H1 (cell line): ENCODE data around the gene AIFM3. TPM values are rescaled to one million over a fixed set of nuclear protein-coding genes. Genes with fewer than 3 reads are reported as not detected.

Experiments
- CTCF ChIA-PET: fragments of 300-600 bp; sonication (Branson Sonifier 250); formaldehyde crosslinking; loops from one replicate; lab custom pipeline; 2021; ENCODE audit not compliant: partially characterized antibody; lab: Charles Lee
- POLR2A ChIA-PET: fragments of 300-600 bp; sonication (Branson Sonifier 250); formaldehyde crosslinking; loops from one replicate; lab custom pipeline; 2021; ENCODE audit warnings: inconsistent platforms; ENCODE audit not compliant: partially characterized antibody; lab: Charles Lee
- DNase-seq, 2 experiments: peaks; one replicate each; pipeline versions ENCODE4 v3.0.0 to v3.0.0-alpha.2; 2010 to 2022; ENCODE audit warnings: low spot score in 2 of 2, low read depth in 1 of 2, mixed read lengths in 1 of 2
- FAIRE-seq: peaks from 2 replicates; lab custom pipeline; 2011; peaks lifted over from hg19 to GRCh38; lab: Jason Lieb, UNC
- H2AFZ ChIP-seq: 2 replicates; pipeline ENCODE4 v1.8.1; 2012; ENCODE audit warnings: low read length, inconsistent platforms
- H2AK5ac ChIP-seq: 2 replicates; pipeline ENCODE4 v1.6.1; 2013; ENCODE audit warnings: low read depth, low read length
- H2BK120ac ChIP-seq: replicated peaks from 2 replicates; pipeline ENCODE3; 2013; ENCODE audit warnings: low read depth, low read length, inconsistent platforms
- H2BK12ac ChIP-seq: 2 replicates; pipeline ENCODE4 v1.6.1; 2013; ENCODE audit warnings: low read depth, low read length
- H2BK15ac ChIP-seq: 2 replicates; pipeline ENCODE4 v1.6.1; 2013; ENCODE audit warnings: low read length
- H2BK20ac ChIP-seq: 2 replicates; pipeline ENCODE4 v1.6.1; 2013; ENCODE audit warnings: low read length
- H2BK5ac ChIP-seq: 2 replicates; pipeline ENCODE4 v1.6.1; 2013; ENCODE audit warnings: low read depth, low read length
- H3K14ac ChIP-seq: 2 replicates; pipeline ENCODE4 v1.6.1; 2013; ENCODE audit warnings: inconsistent platforms; ENCODE audit not compliant: insufficient read length
- H3K18ac ChIP-seq: 2 replicates; pipeline ENCODE4 v1.6.1; 2013; ENCODE audit warnings: low read length; ENCODE audit errors: extremely low read depth
- H3K23ac ChIP-seq: 2 replicates; pipeline ENCODE4 v1.6.1; 2013; ENCODE audit warnings: inconsistent platforms; ENCODE audit not compliant: insufficient read length
- H3K23me2 ChIP-seq: 2 replicates; pipeline ENCODE4 v1.6.1; 2013; ENCODE audit warnings: low read depth, low read length
- H3K27ac ChIP-seq: 2 replicates; pipeline ENCODE4 v1.6.1; 2011; ENCODE audit warnings: low read depth, low read length, inconsistent platforms
- H3K27me3 ChIP-seq, 4 experiments: replicated peaks in 1 of 4; 1 replicate in 1 of 4; 2 replicates in 3 of 4; pipeline versions ENCODE4 v1.6.1 to v1.8.1; 2011 to 2013; ENCODE audit warnings: low read length in 3 of 4, mild to moderate bottlenecking in 3 of 4, inconsistent platforms in 2 of 4, mixed read lengths in 2 of 4, moderate library complexity in 1 of 4; ENCODE audit not compliant: control insufficient read depth in 3 of 4, insufficient read depth in 3 of 4; ENCODE audit errors: extremely low read depth in 1 of 4
- H3K36me3 ChIP-seq, 4 experiments: 2 replicates each; pipeline versions ENCODE4 v1.6.1 to v1.8.1; 2011 to 2013; ENCODE audit warnings: mild to moderate bottlenecking in 4 of 4, low read length in 3 of 4, moderate library complexity in 2 of 4, control low read depth in 1 of 4, inconsistent platforms in 1 of 4; ENCODE audit not compliant: insufficient read depth in 4 of 4, control insufficient read depth in 2 of 4
- H3K4ac ChIP-seq: replicated peaks from 2 replicates; pipeline ENCODE3; 2013; ENCODE audit warnings: low read length, low read depth, mixed read lengths, inconsistent platforms; ENCODE audit not compliant: insufficient read length
- H3K4me1 ChIP-seq, 4 experiments: replicated peaks in 1 of 4; 1 replicate in 1 of 4; 2 replicates in 3 of 4; pipeline versions ENCODE4 v1.6.1 to v1.8.1; 2011 to 2013; ENCODE audit warnings: low read length in 3 of 4, inconsistent platforms in 2 of 4, mixed read lengths in 1 of 4; ENCODE audit not compliant: insufficient read depth in 4 of 4, control insufficient read depth in 3 of 4
- H3K4me2 ChIP-seq, 2 experiments: 2 replicates each; pipeline versions ENCODE4 v1.6.1 to v1.8.1; 2011 to 2013; ENCODE audit warnings: low read depth in 2 of 2, low read length in 2 of 2, control low read depth in 1 of 2, inconsistent platforms in 1 of 2, mild to moderate bottlenecking in 1 of 2; ENCODE audit not compliant: insufficient read depth in 1 of 2
- H3K4me3 ChIP-seq, 4 experiments: fragments of 200-600, 300-600 bp in 1 of 4; sonication (generic), shearing (Covaris generic), sonication (Bioruptor Twin) in 1 of 4; 2 replicates each; pipeline versions ENCODE4 v1.5.1 to v1.8.1; 2011 to 2016; ENCODE audit warnings: low read length in 4 of 4, low read depth in 3 of 4, control low read depth in 2 of 4, inconsistent platforms in 2 of 4, mild to moderate bottlenecking in 2 of 4, mixed read lengths in 1 of 4, moderate library complexity in 1 of 4; ENCODE audit not compliant: insufficient read depth in 2 of 4; ENCODE audit errors: extremely low read depth in 1 of 4
- H3K56ac ChIP-seq: replicated peaks from 2 replicates; pipeline ENCODE3; 2013; ENCODE audit warnings: low read depth, mild to moderate bottlenecking, mixed read lengths, low read length, inconsistent platforms; ENCODE audit not compliant: insufficient read length
- H3K79me1 ChIP-seq: 2 replicates; pipeline ENCODE4 v1.6.1; 2013; ENCODE audit warnings: low read depth, low read length, control low read depth
- H3K79me2 ChIP-seq, 2 experiments: 2 replicates each; pipeline versions ENCODE4 v1.6.1 to v1.8.1; 2012 to 2013; ENCODE audit warnings: low read length in 2 of 2, mild to moderate bottlenecking in 2 of 2, inconsistent platforms in 1 of 2; ENCODE audit not compliant: insufficient read depth in 2 of 2, control insufficient read depth in 1 of 2
- H3K9ac ChIP-seq, 4 experiments: replicated peaks in 1 of 4; 1 replicate in 1 of 4; 2 replicates in 3 of 4; pipeline versions ENCODE4 v1.6.1 to v1.8.1; 2011 to 2013; ENCODE audit warnings: low read depth in 3 of 4, low read length in 3 of 4, control low read depth in 2 of 4, mild to moderate bottlenecking in 2 of 4, moderate library complexity in 2 of 4, inconsistent platforms in 1 of 4; ENCODE audit errors: extremely low read depth in 1 of 4
- H3K9me3 ChIP-seq, 2 experiments: 2 replicates each; pipeline versions ENCODE4 v1.6.1 to v1.8.1; 2012 to 2013; ENCODE audit warnings: mild to moderate bottlenecking in 2 of 2, moderate library complexity in 2 of 2, control low read depth in 1 of 2, inconsistent platforms in 1 of 2, low read depth in 1 of 2, low read length in 1 of 2, mixed read lengths in 1 of 2; ENCODE audit not compliant: insufficient read depth in 2 of 2
- H4K20me1 ChIP-seq, 2 experiments: replicated peaks in 1 of 2; 2 replicates each; pipeline versions ENCODE3 to v1.8.1; 2011 to 2013; ENCODE audit warnings: inconsistent platforms in 2 of 2, low read length in 2 of 2, mild to moderate bottlenecking in 1 of 2; ENCODE audit not compliant: insufficient read depth in 2 of 2, control insufficient read depth in 1 of 2
- H4K5ac ChIP-seq: 2 replicates; pipeline ENCODE4 v1.6.1; 2013; ENCODE audit warnings: low read length, low read depth, mixed read lengths, inconsistent platforms; ENCODE audit not compliant: insufficient read length
- H4K8ac ChIP-seq: 2 replicates; pipeline ENCODE4 v1.8.0; 2013; ENCODE audit warnings: mild to moderate bottlenecking, moderate library complexity, low read length, inconsistent platforms; ENCODE audit not compliant: insufficient read depth; ENCODE audit errors: extremely low read depth
- H4K91ac ChIP-seq: replicated peaks from 2 replicates; pipeline ENCODE3; 2013; ENCODE audit warnings: low read length, mixed read lengths, inconsistent platforms; ENCODE audit not compliant: insufficient read length
- ASH2L ChIP-seq: fragments of 200-600, 300-600 bp; sonication (generic); IDR thresholded peaks from one replicate; pipeline ENCODE4 v1.7.1; 2017; ENCODE audit warnings: low read length
- CHD2 ChIP-seq: IDR thresholded peaks from 2 replicates; pipeline ENCODE4 v1.6.1; 2012; ENCODE audit warnings: low read length, improper control_type of control experiment
- HDAC2 ChIP-seq, 2 experiments: fragments of 300-600 bp in 1 of 2; sonication (generic) in 1 of 2; IDR thresholded peaks; 2 replicates each; pipeline ENCODE4 v1.6.1; 2011 to 2012; ENCODE audit warnings: low read depth in 2 of 2, low read length in 2 of 2, mild to moderate bottlenecking in 2 of 2, moderate library complexity in 2 of 2, borderline replicate concordance in 1 of 2, inconsistent platforms in 1 of 2
- MAFK ChIP-seq: IDR thresholded peaks from 2 replicates; pipeline ENCODE4 v1.6.1; 2012; ENCODE audit warnings: low read depth, mild to moderate bottlenecking, improper control_type of control experiment, low read length
- WGBS, 2 experiments: shearing (Covaris generic) in 1 of 2; methylation state at CpG; one replicate each; pipeline versions ENCODE4 v1.1.6 to v1.1.7; 2013 to 2015; ENCODE audit warnings: low lambda C conversion rate in 2 of 2, mixed read lengths in 2 of 2, inconsistent platforms in 1 of 2, low coverage in 1 of 2, missing lambda C conversion rate in 1 of 2; ENCODE audit not compliant: insufficient replicate concordance in 2 of 2, insufficient coverage in 1 of 2, insufficient read length in 1 of 2; ENCODE audit errors: extremely low coverage in 1 of 2, missing lambda C conversion rate in 1 of 2; 5-methylcytosine and 5-hydroxymethylcytosine counted together
- polyA plus RNA-seq, 7 experiments: library from polyadenylated mRNA; depleted of rRNA in 3 of 7; stranded (reverse) in 5 of 7; unstranded in 2 of 7; fragments of >200 nt in 5 of 7; fragments of 200-250 nt in 2 of 7; gene quantifications; 1 replicate in 5 of 7; 2 replicates in 1 of 7; 4 replicates in 1 of 7; pipeline versions ENCODE4 v1.2.1 to v1.2.3, GENCODE V29; 2011 to 2013; ENCODE audit warnings: missing spikeins in 2 of 7, mixed read lengths in 2 of 7
- total RNA-seq: library from RNA; stranded (reverse); fragmentation: NEBNext Ultra II Directional; extraction: Animal tissue kit (Norgen Biotek cat#: 25700); gene quantifications from 2 replicates; pipeline ENCODE4 v1.2.1, GENCODE V29; 2021

Gene AIFM3
- total and polyA plus RNA-seq, 2 of the 8 experiments (the other 6 are each of a cell fraction or from before 2014, with no cell fraction given): 0.86 to 1.4 TPM

GRCh38 chr22:20920881-20921203, 46.2 kb upstream of the AIFM3 start:
- H3K9me3 ChIP-seq: no peaks in the 10 kb centered on the region
- no peak overlapping the region for H3K27ac ChIP-seq
- H3K9ac ChIP-seq: 0 out of 7 replicates have a peak overlapping the region, but pooled peaks of 1 of the 4 experiments have one; percentile 1
- no peaks in the 10 kb centered on the region for H3K27me3 ChIP-seq
- H2BK15ac ChIP-seq: 0 out of 2 replicates have a peak overlapping the region, but pooled peaks have one; percentile 61
- H4K91ac ChIP-seq: no peak overlapping the region
- H3K14ac ChIP-seq: no peak overlapping the region
- no peak overlapping the region for H4K8ac ChIP-seq
- H3K4ac ChIP-seq: no peak overlapping the region
- WGBS, 2 experiments: 91% methylated on average over 3 of the region's 3 CpGs; no CpG with 5 or more reads in 1 of the 2 experiments
- FAIRE-seq (no peak), DNase-seq (no peak)
- H3K18ac ChIP-seq: no peak overlapping the region
- no peak overlapping the region for H3K56ac ChIP-seq
- no peak overlapping the region for H2BK20ac ChIP-seq
- no peak overlapping the region for H2BK120ac ChIP-seq
- H3K79me2 ChIP-seq: peaks cover 72 to 86% of the 10 kb centered on the region in 2 experiments
- 0 out of 2 replicates have a peak overlapping the region, but pooled peaks have one; percentile 28 for H2BK12ac ChIP-seq
- H3K79me1 ChIP-seq: peaks cover 3% of the 10 kb centered on the region; the same call in 1 of the 2 replicates
- peak overlapping the region; percentile 21; the same call in 1 of the 2 replicates for H2BK5ac ChIP-seq
- peaks cover 0 to 4% (median 1%) of the 10 kb centered on the region in 4 experiments; a peak in 6 of 7 replicates for H3K4me1 ChIP-seq
- peak overlapping the region in 3 of 4 experiments; percentile 15 to 98 (median 92); a peak in 5 of 8 replicates for H3K4me3 ChIP-seq
- H3K23ac ChIP-seq: no peak overlapping the region
- H3K36me3 ChIP-seq: peaks cover 0 to 2% (median 0%) of the 10 kb centered on the region in 4 experiments; a peak in 1 of 8 replicates
- H3K23me2 ChIP-seq: peaks cover 5% of the 10 kb centered on the region; the same call in 1 of the 2 replicates
- no peak overlapping the region for H2AFZ ChIP-seq
- H4K5ac ChIP-seq: no peak overlapping the region
- H3K4me2 ChIP-seq: peak overlapping the region; percentile 60 to 79
- ChIA-PET POLR2A (interaction anchor here (1.7 kb wide), 1 partner anchor 10 kb away, joined by 3 read pairs; no protein-coding TSS in a partner anchor), CTCF (interaction anchor here (0.6 to 3.7 kb wide), 6 partner anchors 11 to 137 kb away, joined by 3 to 12 read pairs (median 3); no protein-coding TSS in a partner anchor)
- TF ChIP-seq ASH2L: no peak
- no peak for TF ChIP-seq HDAC2 (IDR thresholded peaks at IDR 0.05; ENCODE audit: borderline replicate concordance in 1 of 2, low read depth in 2 of 2, low read length in 2 of 2)
- no peak for TF ChIP-seq CHD2
- TF ChIP-seq MAFK: no peak
- TF ChIP-seq, all 59 proteins: peak for 0
- H4K20me1 ChIP-seq: peaks cover 35 to 41% of the 10 kb centered on the region in 2 experiments
- no peak overlapping the region for H2AK5ac ChIP-seq
